ENCODE data around the gene TMEM86B. TPM values are rescaled to one million over a fixed set of nuclear protein-coding genes. Genes with fewer than 3 reads are reported as not detected.

TMEM86B gene
- total RNA-seq, 1 donor: 2.5 TPM

- H3K79me2 ChIP-seq (ENCODE audit: insufficient read depth, low read length): peaks cover 60% of the 10 kb centered on the region
- H3K4me1 ChIP-seq (ENCODE audit: insufficient read depth, low read length): peaks cover 28% of the 10 kb centered on the region
- peak overlapping the region; percentile 61 for H3K27ac ChIP-seq (ENCODE audit: low read depth, low read length)
- peaks cover 4% of the 10 kb centered on the region for H3K36me3 ChIP-seq (ENCODE audit: insufficient read depth, low read length)
- no peak overlapping the region for H2AFZ ChIP-seq (ENCODE audit: low read length)
- peak; percentile 94 for DNase-seq (ENCODE audit: insufficient read length, low spot score, missing footprints)
- peaks cover 52% of the 10 kb centered on the region for H4K20me1 ChIP-seq (ENCODE audit: insufficient read depth, low read length)
- H3K27me3 ChIP-seq (ENCODE audit: insufficient read depth, low read length): no peaks in the 10 kb centered on the region
- H3K4me2 ChIP-seq (ENCODE audit: insufficient read depth, low read length): peak overlapping the region; percentile 86
- no peak for TF ChIP-seq CTCF (IDR thresholded peaks at IDR 0.05; ENCODE audit: extremely low read depth, low read depth, low read length)
- peak overlapping the region; percentile 94 for H3K4me3 ChIP-seq (ENCODE audit: insufficient read depth, low read length)
- H3K9me3 ChIP-seq (ENCODE audit: low read depth, low read length): no peaks in the 10 kb centered on the region
Observed at GRCh38 chr19:55257461-55258420, 29.2 kb upstream of the TMEM86B start.

GRCh38 chr19:55256562-55257460 lies 28.2 kb upstream of the TMEM86B start:
- H3K4me3 ChIP-seq (ENCODE audit: insufficient read depth, low read length): peak overlapping the region; percentile 94
- peak overlapping the region; percentile 86 for H3K4me2 ChIP-seq (ENCODE audit: insufficient read depth, low read length)
- peaks cover 29% of the 10 kb centered on the region for H3K4me1 ChIP-seq (ENCODE audit: insufficient read depth, low read length)
- H4K20me1 ChIP-seq (ENCODE audit: insufficient read depth, low read length): peaks cover 61% of the 10 kb centered on the region
- DNase-seq (ENCODE audit: insufficient read length, low spot score, missing footprints): no peak
- H3K9me3 ChIP-seq (ENCODE audit: low read depth, low read length): no peaks in the 10 kb centered on the region
- H3K79me2 ChIP-seq (ENCODE audit: insufficient read depth, low read length): peaks cover 70% of the 10 kb centered on the region
- H3K36me3 ChIP-seq (ENCODE audit: insufficient read depth, low read length): peaks cover 4% of the 10 kb centered on the region
- no peak overlapping the region for H3K27ac ChIP-seq (ENCODE audit: low read depth, low read length)
- no peak for TF ChIP-seq CTCF (IDR thresholded peaks at IDR 0.05; ENCODE audit: extremely low read depth, low read depth, low read length)
- H3K27me3 ChIP-seq (ENCODE audit: insufficient read depth, low read length): no peaks in the 10 kb centered on the region
- H2AFZ ChIP-seq (ENCODE audit: low read length): no peak overlapping the region

GRCh38 chr19:55255618-55256423 lies 27.3 kb upstream of the TMEM86B start:
- Histone ChIP-seq H3K79me2 (ENCODE audit: insufficient read depth, low read length) (peaks cover 80% of the 10 kb centered on the region), H3K27me3 (ENCODE audit: insufficient read depth, low read length) (no peaks in the 10 kb centered on the region), H3K4me1 (ENCODE audit: insufficient read depth, low read length) (peaks cover 33% of the 10 kb centered on the region), H2AFZ (ENCODE audit: low read length) (no peak overlapping the region), H3K4me3 (ENCODE audit: insufficient read depth, low read length) (peak overlapping the region; percentile 94), H4K20me1 (ENCODE audit: insufficient read depth, low read length) (peaks cover 71% of the 10 kb centered on the region), H3K36me3 (ENCODE audit: insufficient read depth, low read length) (peaks cover 4% of the 10 kb centered on the region), H3K9me3 (ENCODE audit: low read depth, low read length) (no peaks in the 10 kb centered on the region), H3K27ac (ENCODE audit: low read depth, low read length) (no peak overlapping the region), H3K4me2 (ENCODE audit: insufficient read depth, low read length) (peak overlapping the region; percentile 86)
- no peak for TF ChIP-seq CTCF (IDR thresholded peaks at IDR 0.05; ENCODE audit: extremely low read depth, low read depth, low read length)
- DNase-seq (ENCODE audit: insufficient read length, low spot score, missing footprints): peak; percentile 94

Data from osteoblast (primary cell).